HEK293 (cell line): ENCODE measurements around the gene RGS12.

Experiments used
- CTCF ChIP-seq: fragments of 450-650 bp; formaldehyde crosslinking; IDR thresholded peaks from 2 replicates; pipeline ENCODE4 v1.5.1; 2016; ENCODE audit warnings: missing biosample characterization, missing genetic modification characterization
- KLF16 ChIP-seq: fragments of 450-650 bp; formaldehyde crosslinking; IDR thresholded peaks from 2 replicates; pipeline ENCODE4 v1.5.1; 2017; ENCODE audit warnings: missing biosample characterization, missing genetic modification characterization
- PBX3 ChIP-seq: sonication (generic); formaldehyde crosslinking; IDR thresholded peaks from 2 replicates; pipeline ENCODE4 v1.8.1; 2022; ENCODE audit warnings: mild to moderate bottlenecking, moderate library complexity, missing genetic modification reagents
- RBAK ChIP-seq: fragments of 450-650 bp; formaldehyde crosslinking; IDR thresholded peaks from 2 replicates; pipeline ENCODE4 v1.5.1; 2016; ENCODE audit warnings: missing biosample characterization, missing genetic modification characterization
- ZBTB7A ChIP-seq: fragments of 450-650 bp; formaldehyde crosslinking; IDR thresholded peaks from 2 replicates; pipeline ENCODE4 v1.5.1; 2016; ENCODE audit warnings: low read depth, missing biosample characterization, missing genetic modification characterization
- ZNF274 ChIP-seq, 2 experiments: fragments of 200-500 bp in 1 of 2; fragments of 450-650 bp in 1 of 2; sonication (Bioruptor generic) in 1 of 2; formaldehyde crosslinking in 1 of 2; IDR thresholded peaks; 2 replicates each; pipeline versions ENCODE4 v1.5.1 to v1.6.1; 2014 to 2016; ENCODE audit warnings: borderline replicate concordance in 1 of 2, inconsistent platforms in 1 of 2, low read length in 1 of 2, missing biosample characterization in 1 of 2, missing genetic modification characterization in 1 of 2
- ZNF423 ChIP-seq: fragments of 450-650 bp; formaldehyde crosslinking; IDR thresholded peaks from 2 replicates; pipeline ENCODE4 v1.5.1; 2016; ENCODE audit warnings: missing biosample characterization, missing genetic modification characterization

GRCh38 chr4:3305610-3306371 lies 13.0 kb downstream of the RGS12 start:
- TF ChIP-seq ZNF423 = no peak
- no peak for TF ChIP-seq CTCF (tag by site-specific recombination)
- no peak for TF ChIP-seq ZBTB7A
- no peak for TF ChIP-seq PBX3
- no peak for TF ChIP-seq KLF16
- TF ChIP-seq ZNF274 (IDR thresholded peaks at IDR 0.05; ENCODE audit: low read length) = no peak
- TF ChIP-seq ZNF274 (tag by site-specific recombination; IDR thresholded peaks at IDR 0.05; ENCODE audit: borderline replicate concordance) = no peak
- TF ChIP-seq RBAK (tag by site-specific recombination) = no peak
